ENCODE data around the gene EPYC. TPM values are rescaled to one million over a fixed set of nuclear protein-coding genes. Genes with fewer than 3 reads are reported as not detected.

The EPYC gene
- total and polyA plus RNA-seq, 2 of the 13 experiments (the other 11 are each of a cell fraction or from before 2014, with no cell fraction given), result not detected

- Histone ChIP-seq H3K36me3 (replicated peaks in 1 of 2; ENCODE audit: control insufficient read depth in 1 of 2, insufficient read depth in 2 of 2, low read length in 2 of 2) (no peaks in the 10 kb centered on the region), H3K27ac (ENCODE audit: extremely low read length, insufficient read depth, low read length) (no peak overlapping the region), H3K4me1 (ENCODE audit: insufficient read depth, low read length) (no peaks in the 10 kb centered on the region), H3K79me2 (ENCODE audit: insufficient read depth, low read length) (no peaks in the 10 kb centered on the region), H3K27me3 (ENCODE audit: control insufficient read depth in 1 of 2, insufficient read depth in 2 of 2, low read length in 2 of 2) (no peaks in the 10 kb centered on the region), H3K9me3 (ENCODE audit: low read length) (no peaks in the 10 kb centered on the region), H2AFZ (ENCODE audit: low read length) (no peak overlapping the region), H4K20me1 (ENCODE audit: insufficient read depth, low read length) (no peaks in the 10 kb centered on the region), H3K9ac (ENCODE audit: insufficient read depth, low read depth, low read length) (no peak overlapping the region), H3K4me2 (ENCODE audit: low read depth, low read length) (no peak overlapping the region), H3K4me3 (replicated peaks in 1 of 3; ENCODE audit: insufficient read depth in 1 of 3, low read depth in 2 of 3, low read length in 3 of 3) (no peak overlapping the region)
- no peak for FAIRE-seq
- no peak for ATAC-seq
- ChIA-PET POLR2A (no interaction called here), CTCF (ENCODE audit: low intra/inter-chr PET ratio, low total read pairs) (interaction anchor here (1.9 kb wide), 1 partner anchor 13 kb away, joined by 11 read pairs; no protein-coding TSS in a partner anchor)
- no peak for DNase-seq (ENCODE audit: low spot score)
- in situ Hi-C loops (cut with HindIII; ENCODE audit: extremely low pct_ligation_motif_present, low pct_unique_long_range_greater_than_20kb), result loop anchor here (25.0 kb wide), 1 partner anchor 379 kb away; no protein-coding TSS in a partner anchor
- intact Hi-C loops (cut with micrococcal nuclease; ENCODE audit: unreplicated experiment), result no loop called here
- TF ChIP-seq FOXA3 (CRISPR knock-in tag; IDR thresholded peaks at IDR 0.05), result no peak
- no peak for TF ChIP-seq CENPX (CRISPR knock-in tag; IDR thresholded peaks at IDR 0.05)
- TF ChIP-seq, protein P1, sequence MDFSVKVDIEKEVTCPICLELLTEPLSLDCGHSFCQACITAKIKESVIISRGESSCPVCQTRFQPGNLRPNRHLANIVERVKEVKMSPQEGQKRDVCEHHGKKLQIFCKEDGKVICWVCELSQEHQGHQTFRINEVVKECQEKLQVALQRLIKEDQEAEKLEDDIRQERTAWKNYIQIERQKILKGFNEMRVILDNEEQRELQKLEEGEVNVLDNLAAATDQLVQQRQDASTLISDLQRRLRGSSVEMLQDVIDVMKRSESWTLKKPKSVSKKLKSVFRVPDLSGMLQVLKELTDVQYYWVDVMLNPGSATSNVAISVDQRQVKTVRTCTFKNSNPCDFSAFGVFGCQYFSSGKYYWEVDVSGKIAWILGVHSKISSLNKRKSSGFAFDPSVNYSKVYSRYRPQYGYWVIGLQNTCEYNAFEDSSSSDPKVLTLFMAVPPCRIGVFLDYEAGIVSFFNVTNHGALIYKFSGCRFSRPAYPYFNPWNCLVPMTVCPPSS (IDR thresholded peaks at IDR 0.05), result no peak
- TF ChIP-seq ZNF563 (CRISPR knock-in tag; IDR thresholded peaks at IDR 0.05), result no peak
- no peak for TF ChIP-seq ZNF784 (CRISPR knock-in tag; IDR thresholded peaks at IDR 0.05; ENCODE audit: borderline replicate concordance)
- no peak for TF ChIP-seq ZNF879 (CRISPR knock-in tag; IDR thresholded peaks at IDR 0.05)
- no peak for TF ChIP-seq ISX (CRISPR knock-in tag; conservative IDR thresholded peaks at IDR 0.05)
- TF ChIP-seq ZNF773 (CRISPR knock-in tag; IDR thresholded peaks at IDR 0.05; ENCODE audit: borderline replicate concordance), result no peak
- TF ChIP-seq SNAPC5 (CRISPR knock-in tag; IDR thresholded peaks at IDR 0.05; ENCODE audit: borderline replicate concordance), result no peak
- no peak for TF ChIP-seq ZNF567 (CRISPR knock-in tag; IDR thresholded peaks at IDR 0.05; ENCODE audit: borderline replicate concordance)
- no peak for TF ChIP-seq RFX1 (IDR thresholded peaks at IDR 0.05)
- WGBS (ENCODE audit: low lambda C conversion rate), result 24% methylated on average over 3 of the region's 3 CpGs
- BruUV-seq (replicated peaks), result no TSS peak
These were observed 46.4 kb downstream of the EPYC start for GRCh38 chr12:90958347-90958746.
